Esophagus muscularis mucosa (tissue), 4 donors: ENCODE results near the gene LMOD2.

Experiments used
- EP300 ChIP-seq: sonication (generic); formaldehyde crosslinking; IDR thresholded peaks from one replicate; pipeline ENCODE4 v1.6.1; 2017; ENCODE audit warnings: antibody characterized with exemption
- POLR2A ChIP-seq: fragments of 450-650 bp; IDR thresholded peaks from one replicate; pipeline ENCODE4 v1.6.1; 2017; ENCODE audit warnings: antibody characterized with exemption, moderate library complexity, mild to moderate bottlenecking, low read depth
- POLR2AphosphoS5 ChIP-seq, 2 donors: sonication (generic); formaldehyde crosslinking; IDR thresholded peaks; one replicate each; pipeline ENCODE4 v1.6.1; 2017; ENCODE audit warnings: antibody characterized with exemption in 2 of 2
- TF ChIP-seq, protein P1 (sequence below), 3 experiments: fragments of 200-600 bp in 2 of 3; fragments of 450-650 bp in 1 of 3; sonication (generic) in 2 of 3; IDR thresholded peaks; one replicate each; pipeline ENCODE4 v1.5.1; 2017 to 2019; ENCODE audit warnings: antibody characterized with exemption in 3 of 3, mild to moderate bottlenecking in 2 of 3, moderate library complexity in 1 of 3

DNA sequence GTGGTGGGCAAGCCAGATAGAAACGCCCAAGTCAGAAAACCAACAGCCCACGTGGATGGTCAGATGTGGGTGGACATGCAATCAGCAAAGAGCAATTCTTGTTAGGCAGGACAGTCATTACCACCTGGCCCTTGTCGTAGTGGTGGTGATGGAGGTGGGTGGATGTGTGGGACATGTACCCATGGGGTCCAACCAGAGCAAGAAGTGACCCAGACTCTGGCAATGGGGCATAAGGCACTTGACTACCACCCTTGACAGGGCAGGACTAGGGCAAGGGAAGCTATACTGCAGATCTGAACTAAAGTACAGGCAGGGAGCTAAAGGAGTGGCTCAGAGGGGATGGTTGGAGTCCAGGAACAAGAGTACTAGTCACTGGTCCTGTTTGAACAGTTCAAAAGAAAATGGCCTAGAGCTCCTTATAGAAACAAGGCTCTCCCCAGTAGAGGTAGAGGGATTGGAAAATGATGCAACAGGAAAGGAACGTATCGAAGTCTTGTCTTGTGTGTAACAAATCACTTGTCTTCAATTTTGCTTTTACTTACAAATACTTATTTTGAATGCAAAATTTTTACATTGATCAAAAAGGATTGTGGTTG, 17.6 kb downstream of the LMOD2 start:
- TF ChIP-seq, protein P1, sequence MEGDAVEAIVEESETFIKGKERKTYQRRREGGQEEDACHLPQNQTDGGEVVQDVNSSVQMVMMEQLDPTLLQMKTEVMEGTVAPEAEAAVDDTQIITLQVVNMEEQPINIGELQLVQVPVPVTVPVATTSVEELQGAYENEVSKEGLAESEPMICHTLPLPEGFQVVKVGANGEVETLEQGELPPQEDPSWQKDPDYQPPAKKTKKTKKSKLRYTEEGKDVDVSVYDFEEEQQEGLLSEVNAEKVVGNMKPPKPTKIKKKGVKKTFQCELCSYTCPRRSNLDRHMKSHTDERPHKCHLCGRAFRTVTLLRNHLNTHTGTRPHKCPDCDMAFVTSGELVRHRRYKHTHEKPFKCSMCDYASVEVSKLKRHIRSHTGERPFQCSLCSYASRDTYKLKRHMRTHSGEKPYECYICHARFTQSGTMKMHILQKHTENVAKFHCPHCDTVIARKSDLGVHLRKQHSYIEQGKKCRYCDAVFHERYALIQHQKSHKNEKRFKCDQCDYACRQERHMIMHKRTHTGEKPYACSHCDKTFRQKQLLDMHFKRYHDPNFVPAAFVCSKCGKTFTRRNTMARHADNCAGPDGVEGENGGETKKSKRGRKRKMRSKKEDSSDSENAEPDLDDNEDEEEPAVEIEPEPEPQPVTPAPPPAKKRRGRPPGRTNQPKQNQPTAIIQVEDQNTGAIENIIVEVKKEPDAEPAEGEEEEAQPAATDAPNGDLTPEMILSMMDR (IDR thresholded peaks at IDR 0.05) = no peak
- TF ChIP-seq POLR2AphosphoS5 (IDR thresholded peaks at IDR 0.05) (no peak), EP300 (no peak), POLR2A (no peak)
